Ishikawa (cell line): ENCODE data around the gene DNAJC21.

Experiments
- CEBPB ChIP-seq: IDR thresholded peaks from 2 replicates; pipeline ENCODE4 v1.6.1; 2012
- CREB1 ChIP-seq: IDR thresholded peaks from 2 replicates; pipeline ENCODE4 v1.6.1; 2012; ENCODE audit warnings: low read depth
- EGR1 ChIP-seq: IDR thresholded peaks from 2 replicates; pipeline ENCODE4 v1.6.1; 2012
- EP300 ChIP-seq: IDR thresholded peaks from 2 replicates; pipeline ENCODE4 v1.6.1; 2012; ENCODE audit warnings: borderline replicate concordance
- FOXM1 ChIP-seq: IDR thresholded peaks from 2 replicates; pipeline ENCODE4 v1.6.1; 2012; ENCODE audit warnings: low read depth, borderline replicate concordance
- NFIC ChIP-seq: IDR thresholded peaks from 2 replicates; pipeline ENCODE4 v1.6.1; 2012
- RAD21 ChIP-seq: IDR thresholded peaks from 2 replicates; pipeline ENCODE4 v1.6.1; 2012; ENCODE audit warnings: low read depth
- TAF1 ChIP-seq: IDR thresholded peaks from 2 replicates; pipeline ENCODE4 v1.6.1; 2012; ENCODE audit warnings: low read depth, mild to moderate bottlenecking
- TCF12 ChIP-seq: IDR thresholded peaks from 2 replicates; pipeline ENCODE4 v1.6.1; 2012; ENCODE audit warnings: low read depth
- TEAD4 ChIP-seq: IDR thresholded peaks from 2 replicates; pipeline ENCODE4 v1.6.1; 2012
- USF1 ChIP-seq: IDR thresholded peaks from 2 replicates; pipeline ENCODE4 v1.6.1; 2012
- YY1 ChIP-seq: IDR thresholded peaks from 2 replicates; pipeline ENCODE4 v1.6.1; 2012; ENCODE audit warnings: low read depth
- ZBTB7A ChIP-seq: IDR thresholded peaks from 2 replicates; pipeline ENCODE4 v1.6.1; 2012; ENCODE audit warnings: low read depth
- TF ChIP-seq, protein P1 (sequence below): IDR thresholded peaks from 2 replicates; pipeline ENCODE4 v1.6.1; 2012; ENCODE audit warnings: low read depth, mild to moderate bottlenecking
- TF ChIP-seq, protein P2 (sequence below): IDR thresholded peaks from 2 replicates; pipeline ENCODE4 v1.6.1; 2012

Gene DNAJC21

DNA sequence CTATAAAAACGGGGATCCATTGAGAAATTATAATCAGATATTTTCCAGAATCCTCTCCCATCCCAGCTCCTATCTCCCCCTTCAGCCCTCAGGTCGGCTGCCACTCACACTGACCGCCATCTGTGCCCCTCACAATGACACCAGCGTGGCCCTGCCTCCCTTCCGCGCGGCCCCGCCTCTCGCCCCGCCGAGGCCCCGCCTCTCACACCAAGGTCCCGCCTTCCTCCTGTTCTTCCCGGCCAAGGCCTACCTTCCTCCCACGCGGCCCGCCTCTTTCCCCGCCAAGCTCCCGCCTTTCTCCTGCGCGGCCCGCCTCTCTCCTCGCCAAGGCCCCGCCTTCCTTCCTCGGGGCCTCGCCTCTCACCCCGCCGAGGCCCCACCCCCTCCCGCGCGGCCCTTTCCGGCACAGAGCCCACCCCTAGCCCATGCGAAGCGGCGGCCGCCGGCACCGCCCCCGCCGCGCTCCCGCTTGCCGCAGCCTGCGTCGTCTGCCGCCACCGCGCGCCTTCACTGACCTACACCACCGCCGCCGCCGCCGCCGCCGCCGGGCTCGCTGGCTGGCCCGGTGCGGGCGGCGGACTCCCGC, at the start of gene DNAJC21:
Gene DNAJC21, plus strand, starts transcription at position 426 of the 586 bp plus-strand sequence. CDS start 261 bp downstream, outside the sequence.
- TF ChIP-seq EGR1 (peak; percentile 87), YY1 (peak; percentile 43; the same call in 1 of the 2 replicates), RAD21 (no peak), FOXM1 (no peak)

GRCh38 chr5:34881246-34881645, 48.1 kb upstream of the DNAJC21 start:
- no peak for TF ChIP-seq CEBPB
- TF ChIP-seq, protein P1, sequence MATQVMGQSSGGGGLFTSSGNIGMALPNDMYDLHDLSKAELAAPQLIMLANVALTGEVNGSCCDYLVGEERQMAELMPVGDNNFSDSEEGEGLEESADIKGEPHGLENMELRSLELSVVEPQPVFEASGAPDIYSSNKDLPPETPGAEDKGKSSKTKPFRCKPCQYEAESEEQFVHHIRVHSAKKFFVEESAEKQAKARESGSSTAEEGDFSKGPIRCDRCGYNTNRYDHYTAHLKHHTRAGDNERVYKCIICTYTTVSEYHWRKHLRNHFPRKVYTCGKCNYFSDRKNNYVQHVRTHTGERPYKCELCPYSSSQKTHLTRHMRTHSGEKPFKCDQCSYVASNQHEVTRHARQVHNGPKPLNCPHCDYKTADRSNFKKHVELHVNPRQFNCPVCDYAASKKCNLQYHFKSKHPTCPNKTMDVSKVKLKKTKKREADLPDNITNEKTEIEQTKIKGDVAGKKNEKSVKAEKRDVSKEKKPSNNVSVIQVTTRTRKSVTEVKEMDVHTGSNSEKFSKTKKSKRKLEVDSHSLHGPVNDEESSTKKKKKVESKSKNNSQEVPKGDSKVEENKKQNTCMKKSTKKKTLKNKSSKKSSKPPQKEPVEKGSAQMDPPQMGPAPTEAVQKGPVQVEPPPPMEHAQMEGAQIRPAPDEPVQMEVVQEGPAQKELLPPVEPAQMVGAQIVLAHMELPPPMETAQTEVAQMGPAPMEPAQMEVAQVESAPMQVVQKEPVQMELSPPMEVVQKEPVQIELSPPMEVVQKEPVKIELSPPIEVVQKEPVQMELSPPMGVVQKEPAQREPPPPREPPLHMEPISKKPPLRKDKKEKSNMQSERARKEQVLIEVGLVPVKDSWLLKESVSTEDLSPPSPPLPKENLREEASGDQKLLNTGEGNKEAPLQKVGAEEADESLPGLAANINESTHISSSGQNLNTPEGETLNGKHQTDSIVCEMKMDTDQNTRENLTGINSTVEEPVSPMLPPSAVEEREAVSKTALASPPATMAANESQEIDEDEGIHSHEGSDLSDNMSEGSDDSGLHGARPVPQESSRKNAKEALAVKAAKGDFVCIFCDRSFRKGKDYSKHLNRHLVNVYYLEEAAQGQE: no peak
- no peak for TF ChIP-seq RAD21
- TF ChIP-seq TEAD4: no peak
- TF ChIP-seq TAF1: no peak
- no peak for TF ChIP-seq NFIC
- no peak for TF ChIP-seq EGR1
- no peak for TF ChIP-seq ZBTB7A
- TF ChIP-seq EP300: no peak
- TF ChIP-seq USF1: no peak
- TF ChIP-seq YY1: no peak
- no peak for TF ChIP-seq CREB1
- no peak for TF ChIP-seq FOXM1
- TF ChIP-seq, protein P2, sequence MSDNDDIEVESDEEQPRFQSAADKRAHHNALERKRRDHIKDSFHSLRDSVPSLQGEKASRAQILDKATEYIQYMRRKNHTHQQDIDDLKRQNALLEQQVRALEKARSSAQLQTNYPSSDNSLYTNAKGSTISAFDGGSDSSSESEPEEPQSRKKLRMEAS: no peak

GRCh38 chr5:34886392-34887119, 42.8 kb upstream of the DNAJC21 start:
- TF ChIP-seq TEAD4 (no peak), RAD21 (no peak), CREB1 (no peak), NFIC (no peak), TCF12 (no peak), TAF1 (no peak), CEBPB (no peak), EGR1 (no peak), FOXM1 (no peak), USF1 (no peak), YY1 (no peak), ZBTB7A (no peak), EP300 (no peak)
- TF ChIP-seq, protein P1: no peak
- TF ChIP-seq, protein P2: no peak

GRCh38 chr5:34889394-34889793, 40.0 kb upstream of the DNAJC21 start:
- TF ChIP-seq ZBTB7A (no peak), YY1 (no peak), FOXM1 (no peak), USF1 (no peak), NFIC (no peak), CREB1 (no peak), RAD21 (no peak), TCF12 (no peak), EP300 (no peak), CEBPB (no peak), TAF1 (no peak), TEAD4 (no peak), EGR1 (no peak)
- TF ChIP-seq, protein P1: no peak
- TF ChIP-seq, protein P2: no peak
